Panc1 (cell line): Measurements from ENCODE around the gene TRAPPC12.

Experiments used
- POLR2AphosphoS5 ChIP-seq: IDR thresholded peaks from 2 replicates; pipeline ENCODE4 v1.6.1; 2012; ENCODE audit warnings: mild to moderate bottlenecking, low read depth, low read length, moderate library complexity
- TF ChIP-seq, protein P1 (sequence below): fragments of 450-650 bp; IDR thresholded peaks from 2 replicates; pipeline ENCODE4 v1.5.1; 2017; ENCODE audit warnings: mild to moderate bottlenecking

DNA sequence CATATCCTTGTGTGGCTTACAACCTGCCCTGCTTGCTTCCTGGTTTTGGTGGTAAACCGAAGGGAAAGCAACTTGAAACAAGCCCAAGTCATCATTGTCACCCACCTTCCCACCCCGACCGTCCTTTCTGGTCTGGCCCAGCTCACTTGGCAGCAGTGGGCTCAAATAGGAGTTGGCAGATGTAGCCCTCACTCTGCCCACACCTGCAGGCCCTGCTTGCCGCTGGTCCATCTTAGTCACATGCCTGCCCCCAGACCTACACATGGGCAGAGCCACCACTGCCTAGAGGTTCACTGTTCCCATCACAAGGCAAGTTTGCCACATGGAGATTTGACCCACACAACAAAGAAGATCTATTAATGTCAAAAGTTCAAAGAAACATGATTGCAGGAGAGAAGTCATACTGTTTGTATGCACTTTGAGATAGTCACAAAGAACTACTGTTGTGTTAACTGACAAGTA lies 11.2 kb upstream of the TRAPPC12 start:
- TF ChIP-seq, protein P1, sequence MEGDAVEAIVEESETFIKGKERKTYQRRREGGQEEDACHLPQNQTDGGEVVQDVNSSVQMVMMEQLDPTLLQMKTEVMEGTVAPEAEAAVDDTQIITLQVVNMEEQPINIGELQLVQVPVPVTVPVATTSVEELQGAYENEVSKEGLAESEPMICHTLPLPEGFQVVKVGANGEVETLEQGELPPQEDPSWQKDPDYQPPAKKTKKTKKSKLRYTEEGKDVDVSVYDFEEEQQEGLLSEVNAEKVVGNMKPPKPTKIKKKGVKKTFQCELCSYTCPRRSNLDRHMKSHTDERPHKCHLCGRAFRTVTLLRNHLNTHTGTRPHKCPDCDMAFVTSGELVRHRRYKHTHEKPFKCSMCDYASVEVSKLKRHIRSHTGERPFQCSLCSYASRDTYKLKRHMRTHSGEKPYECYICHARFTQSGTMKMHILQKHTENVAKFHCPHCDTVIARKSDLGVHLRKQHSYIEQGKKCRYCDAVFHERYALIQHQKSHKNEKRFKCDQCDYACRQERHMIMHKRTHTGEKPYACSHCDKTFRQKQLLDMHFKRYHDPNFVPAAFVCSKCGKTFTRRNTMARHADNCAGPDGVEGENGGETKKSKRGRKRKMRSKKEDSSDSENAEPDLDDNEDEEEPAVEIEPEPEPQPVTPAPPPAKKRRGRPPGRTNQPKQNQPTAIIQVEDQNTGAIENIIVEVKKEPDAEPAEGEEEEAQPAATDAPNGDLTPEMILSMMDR, result no peak
- no peak for TF ChIP-seq POLR2AphosphoS5
